H1 (cell line): ENCODE data around the gene DLG1. TPM values are rescaled to one million over a fixed set of nuclear protein-coding genes. Genes with fewer than 3 reads are reported as not detected.

Source experiments
- CTCF ChIA-PET: fragments of 300-600 bp; sonication (Branson Sonifier 250); formaldehyde crosslinking; loops from one replicate; lab custom pipeline; 2021; ENCODE audit not compliant: partially characterized antibody; lab: Charles Lee
- POLR2A ChIA-PET: fragments of 300-600 bp; sonication (Branson Sonifier 250); formaldehyde crosslinking; loops from one replicate; lab custom pipeline; 2021; ENCODE audit warnings: inconsistent platforms; ENCODE audit not compliant: partially characterized antibody; lab: Charles Lee
- DNase-seq, 2 experiments: peaks; one replicate each; pipeline versions ENCODE4 v3.0.0 to v3.0.0-alpha.2; 2010 to 2022; ENCODE audit warnings: low spot score in 2 of 2, low read depth in 1 of 2, mixed read lengths in 1 of 2
- FAIRE-seq: peaks from 2 replicates; lab custom pipeline; 2011; peaks lifted over from hg19 to GRCh38; lab: Jason Lieb, UNC
- H2AFZ ChIP-seq: 2 replicates; pipeline ENCODE4 v1.8.1; 2012; ENCODE audit warnings: low read length, inconsistent platforms
- H2AK5ac ChIP-seq: 2 replicates; pipeline ENCODE4 v1.6.1; 2013; ENCODE audit warnings: low read depth, low read length
- H2BK120ac ChIP-seq: replicated peaks from 2 replicates; pipeline ENCODE3; 2013; ENCODE audit warnings: low read depth, low read length, inconsistent platforms
- H2BK12ac ChIP-seq: 2 replicates; pipeline ENCODE4 v1.6.1; 2013; ENCODE audit warnings: low read depth, low read length
- H2BK15ac ChIP-seq: 2 replicates; pipeline ENCODE4 v1.6.1; 2013; ENCODE audit warnings: low read length
- H2BK20ac ChIP-seq: 2 replicates; pipeline ENCODE4 v1.6.1; 2013; ENCODE audit warnings: low read length
- H2BK5ac ChIP-seq: 2 replicates; pipeline ENCODE4 v1.6.1; 2013; ENCODE audit warnings: low read depth, low read length
- H3K14ac ChIP-seq: 2 replicates; pipeline ENCODE4 v1.6.1; 2013; ENCODE audit warnings: inconsistent platforms; ENCODE audit not compliant: insufficient read length
- H3K18ac ChIP-seq: 2 replicates; pipeline ENCODE4 v1.6.1; 2013; ENCODE audit warnings: low read length; ENCODE audit errors: extremely low read depth
- H3K23ac ChIP-seq: 2 replicates; pipeline ENCODE4 v1.6.1; 2013; ENCODE audit warnings: inconsistent platforms; ENCODE audit not compliant: insufficient read length
- H3K23me2 ChIP-seq: 2 replicates; pipeline ENCODE4 v1.6.1; 2013; ENCODE audit warnings: low read depth, low read length
- H3K27ac ChIP-seq: 2 replicates; pipeline ENCODE4 v1.6.1; 2011; ENCODE audit warnings: low read depth, low read length, inconsistent platforms
- H3K27me3 ChIP-seq, 4 experiments: replicated peaks in 1 of 4; 1 replicate in 1 of 4; 2 replicates in 3 of 4; pipeline versions ENCODE4 v1.6.1 to v1.8.1; 2011 to 2013; ENCODE audit warnings: low read length in 3 of 4, mild to moderate bottlenecking in 3 of 4, inconsistent platforms in 2 of 4, mixed read lengths in 2 of 4, moderate library complexity in 1 of 4; ENCODE audit not compliant: control insufficient read depth in 3 of 4, insufficient read depth in 3 of 4; ENCODE audit errors: extremely low read depth in 1 of 4
- H3K36me3 ChIP-seq, 4 experiments: 2 replicates each; pipeline versions ENCODE4 v1.6.1 to v1.8.1; 2011 to 2013; ENCODE audit warnings: mild to moderate bottlenecking in 4 of 4, low read length in 3 of 4, moderate library complexity in 2 of 4, control low read depth in 1 of 4, inconsistent platforms in 1 of 4; ENCODE audit not compliant: insufficient read depth in 4 of 4, control insufficient read depth in 2 of 4
- H3K4ac ChIP-seq: replicated peaks from 2 replicates; pipeline ENCODE3; 2013; ENCODE audit warnings: low read length, low read depth, mixed read lengths, inconsistent platforms; ENCODE audit not compliant: insufficient read length
- H3K4me1 ChIP-seq, 4 experiments: replicated peaks in 1 of 4; 1 replicate in 1 of 4; 2 replicates in 3 of 4; pipeline versions ENCODE4 v1.6.1 to v1.8.1; 2011 to 2013; ENCODE audit warnings: low read length in 3 of 4, inconsistent platforms in 2 of 4, mixed read lengths in 1 of 4; ENCODE audit not compliant: insufficient read depth in 4 of 4, control insufficient read depth in 3 of 4
- H3K4me2 ChIP-seq, 2 experiments: 2 replicates each; pipeline versions ENCODE4 v1.6.1 to v1.8.1; 2011 to 2013; ENCODE audit warnings: low read depth in 2 of 2, low read length in 2 of 2, control low read depth in 1 of 2, inconsistent platforms in 1 of 2, mild to moderate bottlenecking in 1 of 2; ENCODE audit not compliant: insufficient read depth in 1 of 2
- H3K4me3 ChIP-seq, 4 experiments: fragments of 200-600, 300-600 bp in 1 of 4; sonication (generic), shearing (Covaris generic), sonication (Bioruptor Twin) in 1 of 4; 2 replicates each; pipeline versions ENCODE4 v1.5.1 to v1.8.1; 2011 to 2016; ENCODE audit warnings: low read length in 4 of 4, low read depth in 3 of 4, control low read depth in 2 of 4, inconsistent platforms in 2 of 4, mild to moderate bottlenecking in 2 of 4, mixed read lengths in 1 of 4, moderate library complexity in 1 of 4; ENCODE audit not compliant: insufficient read depth in 2 of 4; ENCODE audit errors: extremely low read depth in 1 of 4
- H3K56ac ChIP-seq: replicated peaks from 2 replicates; pipeline ENCODE3; 2013; ENCODE audit warnings: low read depth, mild to moderate bottlenecking, mixed read lengths, low read length, inconsistent platforms; ENCODE audit not compliant: insufficient read length
- H3K79me1 ChIP-seq: 2 replicates; pipeline ENCODE4 v1.6.1; 2013; ENCODE audit warnings: low read depth, low read length, control low read depth
- H3K79me2 ChIP-seq, 2 experiments: 2 replicates each; pipeline versions ENCODE4 v1.6.1 to v1.8.1; 2012 to 2013; ENCODE audit warnings: low read length in 2 of 2, mild to moderate bottlenecking in 2 of 2, inconsistent platforms in 1 of 2; ENCODE audit not compliant: insufficient read depth in 2 of 2, control insufficient read depth in 1 of 2
- H3K9ac ChIP-seq, 4 experiments: replicated peaks in 1 of 4; 1 replicate in 1 of 4; 2 replicates in 3 of 4; pipeline versions ENCODE4 v1.6.1 to v1.8.1; 2011 to 2013; ENCODE audit warnings: low read depth in 3 of 4, low read length in 3 of 4, control low read depth in 2 of 4, mild to moderate bottlenecking in 2 of 4, moderate library complexity in 2 of 4, inconsistent platforms in 1 of 4; ENCODE audit errors: extremely low read depth in 1 of 4
- H3K9me3 ChIP-seq, 2 experiments: 2 replicates each; pipeline versions ENCODE4 v1.6.1 to v1.8.1; 2012 to 2013; ENCODE audit warnings: mild to moderate bottlenecking in 2 of 2, moderate library complexity in 2 of 2, control low read depth in 1 of 2, inconsistent platforms in 1 of 2, low read depth in 1 of 2, low read length in 1 of 2, mixed read lengths in 1 of 2; ENCODE audit not compliant: insufficient read depth in 2 of 2
- H4K20me1 ChIP-seq, 2 experiments: replicated peaks in 1 of 2; 2 replicates each; pipeline versions ENCODE3 to v1.8.1; 2011 to 2013; ENCODE audit warnings: inconsistent platforms in 2 of 2, low read length in 2 of 2, mild to moderate bottlenecking in 1 of 2; ENCODE audit not compliant: insufficient read depth in 2 of 2, control insufficient read depth in 1 of 2
- H4K5ac ChIP-seq: 2 replicates; pipeline ENCODE4 v1.6.1; 2013; ENCODE audit warnings: low read length, low read depth, mixed read lengths, inconsistent platforms; ENCODE audit not compliant: insufficient read length
- H4K8ac ChIP-seq: 2 replicates; pipeline ENCODE4 v1.8.0; 2013; ENCODE audit warnings: mild to moderate bottlenecking, moderate library complexity, low read length, inconsistent platforms; ENCODE audit not compliant: insufficient read depth; ENCODE audit errors: extremely low read depth
- H4K91ac ChIP-seq: replicated peaks from 2 replicates; pipeline ENCODE3; 2013; ENCODE audit warnings: low read length, mixed read lengths, inconsistent platforms; ENCODE audit not compliant: insufficient read length
- ASH2L ChIP-seq: fragments of 200-600, 300-600 bp; sonication (generic); IDR thresholded peaks from one replicate; pipeline ENCODE4 v1.7.1; 2017; ENCODE audit warnings: low read length
- BACH1 ChIP-seq: IDR thresholded peaks from 2 replicates; pipeline ENCODE4 v1.6.1; 2012; ENCODE audit warnings: low read length, improper control_type of control experiment
- EP300 ChIP-seq, 2 experiments: IDR thresholded peaks; 1 replicate in 1 of 2; 2 replicates in 1 of 2; pipeline ENCODE4 v1.6.1; 2011 to 2012; ENCODE audit warnings: low read depth in 2 of 2, low read length in 2 of 2, mild to moderate bottlenecking in 2 of 2, borderline replicate concordance in 1 of 2, inconsistent platforms in 1 of 2, moderate library complexity in 1 of 2
- HDAC6 ChIP-seq: IDR thresholded peaks from one replicate; pipeline ENCODE4 v1.7.1; 2012; ENCODE audit warnings: low read depth, mild to moderate bottlenecking, inconsistent platforms, low read length, moderate library complexity
- KDM1A ChIP-seq: fragments of 200-600, 300-600 bp; sonication (generic); IDR thresholded peaks from 2 replicates; pipeline ENCODE4 v1.7.1; 2016; ENCODE audit warnings: mild to moderate bottlenecking, low read length, borderline replicate concordance
- KDM4A ChIP-seq: IDR thresholded peaks from one replicate; pipeline ENCODE4 v1.7.1; 2012; ENCODE audit warnings: low read depth, mild to moderate bottlenecking, moderate library complexity, low read length, inconsistent platforms; ENCODE audit not compliant: severe bottlenecking
- NRF1 ChIP-seq: IDR thresholded peaks from 2 replicates; pipeline ENCODE4 v1.6.1; 2011; ENCODE audit warnings: mild to moderate bottlenecking, low read depth, low read length, improper control_type of control experiment
- POLR2AphosphoS5 ChIP-seq: IDR thresholded peaks from 2 replicates; pipeline ENCODE4 v1.6.1; 2011; ENCODE audit warnings: low read depth, low read length
- RNF2 ChIP-seq: fragments of 200-900, 300-1000 bp; sonication (generic); IDR thresholded peaks from 2 replicates; pipeline ENCODE4 v1.7.1; 2016; ENCODE audit warnings: borderline replicate concordance, low read depth, mild to moderate bottlenecking, antibody characterized with exemption, low read length; ENCODE audit not compliant: poor library complexity, severe bottlenecking; ENCODE audit errors: missing control alignments
- SRF ChIP-seq: IDR thresholded peaks from 2 replicates; pipeline ENCODE4 v1.6.1; 2011; ENCODE audit warnings: mild to moderate bottlenecking, low read depth, low read length, moderate library complexity
- WGBS, 2 experiments: shearing (Covaris generic) in 1 of 2; methylation state at CpG; one replicate each; pipeline versions ENCODE4 v1.1.6 to v1.1.7; 2013 to 2015; ENCODE audit warnings: low lambda C conversion rate in 2 of 2, mixed read lengths in 2 of 2, inconsistent platforms in 1 of 2, low coverage in 1 of 2, missing lambda C conversion rate in 1 of 2; ENCODE audit not compliant: insufficient replicate concordance in 2 of 2, insufficient coverage in 1 of 2, insufficient read length in 1 of 2; ENCODE audit errors: extremely low coverage in 1 of 2, missing lambda C conversion rate in 1 of 2; 5-methylcytosine and 5-hydroxymethylcytosine counted together
- polyA plus RNA-seq, 7 experiments: library from polyadenylated mRNA; depleted of rRNA in 3 of 7; stranded (reverse) in 5 of 7; unstranded in 2 of 7; fragments of >200 nt in 5 of 7; fragments of 200-250 nt in 2 of 7; gene quantifications; 1 replicate in 5 of 7; 2 replicates in 1 of 7; 4 replicates in 1 of 7; pipeline versions ENCODE4 v1.2.1 to v1.2.3, GENCODE V29; 2011 to 2013; ENCODE audit warnings: missing spikeins in 2 of 7, mixed read lengths in 2 of 7
- total RNA-seq: library from RNA; stranded (reverse); fragmentation: NEBNext Ultra II Directional; extraction: Animal tissue kit (Norgen Biotek cat#: 25700); gene quantifications from 2 replicates; pipeline ENCODE4 v1.2.1, GENCODE V29; 2021
- TF ChIP-seq, protein P1 (sequence below): IDR thresholded peaks from 2 replicates; pipeline ENCODE4 v1.6.1; 2011; ENCODE audit warnings: low read length, improper control_type of control experiment

The DLG1 gene
- total and polyA plus RNA-seq, 2 of the 8 experiments (the other 6 are each of a cell fraction or from before 2014, with no cell fraction given): 13.4 to 78.8 TPM

DNA sequence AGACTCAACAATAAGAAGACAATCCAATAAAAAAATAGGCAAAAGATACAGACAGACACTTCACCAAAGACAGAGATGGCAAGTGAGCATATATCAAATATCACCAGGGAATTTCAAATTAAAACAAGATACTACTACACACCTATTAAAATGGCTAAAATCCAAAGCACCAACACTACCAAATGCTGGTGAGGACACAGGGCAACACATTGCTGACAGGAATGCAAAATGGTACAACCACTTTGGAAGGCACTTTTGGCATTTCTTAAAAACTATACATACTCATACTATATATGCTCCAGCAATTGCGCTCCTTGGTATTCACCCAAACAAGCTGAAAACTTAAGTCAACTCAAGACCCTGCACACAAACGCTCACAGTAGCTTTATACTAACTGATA is 12.9 kb downstream of the DLG1 start:
- no peaks in the 10 kb centered on the region for H3K23me2 ChIP-seq
- no peak overlapping the region for H3K23ac ChIP-seq
- no peaks in the 10 kb centered on the region for H3K4me1 ChIP-seq
- H4K91ac ChIP-seq: no peak overlapping the region
- H3K56ac ChIP-seq: no peak overlapping the region
- H2BK120ac ChIP-seq: no peak overlapping the region
- H3K4ac ChIP-seq: no peak overlapping the region
- POLR2A ChIA-PET: interaction anchor here (1.0 kb wide), 1 partner anchor 80 kb away, joined by 3 read pairs; no protein-coding TSS in a partner anchor
- no peak overlapping the region for H3K9ac ChIP-seq
- no peak overlapping the region for H2AK5ac ChIP-seq
- no peaks in the 10 kb centered on the region; the same call in 1 of the 2 replicates for H3K79me1 ChIP-seq
- peaks cover 0 to 78% of the 10 kb centered on the region in 2 experiments; a peak in 3 of 4 replicates for H3K79me2 ChIP-seq
- CTCF ChIA-PET: interaction anchor here (1.1 kb wide), 1 partner anchor 9 kb away, joined by 4 read pairs; no protein-coding TSS in a partner anchor
- H2BK15ac ChIP-seq: no peak overlapping the region
- H2BK12ac ChIP-seq: no peak overlapping the region
- H3K18ac ChIP-seq: no peak overlapping the region
- no peaks in the 10 kb centered on the region for H3K27me3 ChIP-seq
- peaks cover 0 to 4% of the 10 kb centered on the region in 2 experiments; a peak in 1 of 4 replicates for H3K9me3 ChIP-seq
- no peak for DNase-seq
- H3K27ac ChIP-seq: no peak overlapping the region
- H3K14ac ChIP-seq: no peak overlapping the region
- no peak overlapping the region for H4K8ac ChIP-seq
- H4K20me1 ChIP-seq: peaks cover 0 to 7% of the 10 kb centered on the region in 2 experiments
- FAIRE-seq: no peak
- no peak overlapping the region for H3K4me2 ChIP-seq
- H3K36me3 ChIP-seq: peaks cover 0 to 57% (median 24%) of the 10 kb centered on the region in 4 experiments; a peak in 6 of 8 replicates
- no peak overlapping the region for H2BK20ac ChIP-seq
- H4K5ac ChIP-seq: no peak overlapping the region
- H2BK5ac ChIP-seq: no peak overlapping the region
- no peak overlapping the region for H3K4me3 ChIP-seq
- 91% methylated on average over 2 of the region's 2 CpGs; no CpG with 5 or more reads in 1 of the 2 experiments for WGBS, 2 experiments
- no peak overlapping the region for H2AFZ ChIP-seq
- TF ChIP-seq HDAC6: no peak
- TF ChIP-seq RNF2: no peak
- no peak for TF ChIP-seq SRF
- TF ChIP-seq NRF1: no peak
- TF ChIP-seq, protein P1, sequence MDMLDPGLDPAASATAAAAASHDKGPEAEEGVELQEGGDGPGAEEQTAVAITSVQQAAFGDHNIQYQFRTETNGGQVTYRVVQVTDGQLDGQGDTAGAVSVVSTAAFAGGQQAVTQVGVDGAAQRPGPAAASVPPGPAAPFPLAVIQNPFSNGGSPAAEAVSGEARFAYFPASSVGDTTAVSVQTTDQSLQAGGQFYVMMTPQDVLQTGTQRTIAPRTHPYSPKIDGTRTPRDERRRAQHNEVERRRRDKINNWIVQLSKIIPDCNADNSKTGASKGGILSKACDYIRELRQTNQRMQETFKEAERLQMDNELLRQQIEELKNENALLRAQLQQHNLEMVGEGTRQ: no peak
- TF ChIP-seq EP300 (IDR thresholded peaks at IDR 0.05; ENCODE audit: borderline replicate concordance in 1 of 2, low read depth in 2 of 2, low read length in 2 of 2): no peak
- no peak for TF ChIP-seq KDM1A
- TF ChIP-seq POLR2AphosphoS5: no peak
- TF ChIP-seq BACH1: no peak
- no peak for TF ChIP-seq KDM4A
- TF ChIP-seq ASH2L: no peak
